ENCODE data around the gene DISP1. TPM values are rescaled to one million over a fixed set of nuclear protein-coding genes. Genes with fewer than 3 reads are reported as not detected.

The DISP1 gene
- total and polyA plus RNA-seq, 4 donors: 1.6 to 4.2 (median 2.6) TPM

DNA sequence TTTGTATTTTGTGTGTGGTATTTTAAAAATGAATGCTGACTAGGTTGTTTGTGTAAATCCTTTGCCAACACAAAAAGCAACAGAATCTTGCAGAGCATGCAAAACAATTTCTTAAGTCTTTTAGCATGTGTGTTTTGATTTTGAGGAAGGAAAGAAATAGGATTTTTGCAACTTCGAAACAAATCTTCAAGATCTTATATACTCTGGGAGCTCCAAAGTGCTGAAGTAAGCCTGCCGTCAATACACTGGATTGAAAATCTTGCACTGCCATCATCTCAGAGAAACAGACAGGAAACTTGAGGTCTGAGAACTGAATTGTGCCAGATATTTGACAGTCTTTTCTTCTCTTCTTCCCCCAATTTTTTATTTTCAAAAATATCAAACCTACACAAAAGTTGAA is 29.3 kb upstream of the DISP1 start (continued):
- TF ChIP-seq, protein P1, sequence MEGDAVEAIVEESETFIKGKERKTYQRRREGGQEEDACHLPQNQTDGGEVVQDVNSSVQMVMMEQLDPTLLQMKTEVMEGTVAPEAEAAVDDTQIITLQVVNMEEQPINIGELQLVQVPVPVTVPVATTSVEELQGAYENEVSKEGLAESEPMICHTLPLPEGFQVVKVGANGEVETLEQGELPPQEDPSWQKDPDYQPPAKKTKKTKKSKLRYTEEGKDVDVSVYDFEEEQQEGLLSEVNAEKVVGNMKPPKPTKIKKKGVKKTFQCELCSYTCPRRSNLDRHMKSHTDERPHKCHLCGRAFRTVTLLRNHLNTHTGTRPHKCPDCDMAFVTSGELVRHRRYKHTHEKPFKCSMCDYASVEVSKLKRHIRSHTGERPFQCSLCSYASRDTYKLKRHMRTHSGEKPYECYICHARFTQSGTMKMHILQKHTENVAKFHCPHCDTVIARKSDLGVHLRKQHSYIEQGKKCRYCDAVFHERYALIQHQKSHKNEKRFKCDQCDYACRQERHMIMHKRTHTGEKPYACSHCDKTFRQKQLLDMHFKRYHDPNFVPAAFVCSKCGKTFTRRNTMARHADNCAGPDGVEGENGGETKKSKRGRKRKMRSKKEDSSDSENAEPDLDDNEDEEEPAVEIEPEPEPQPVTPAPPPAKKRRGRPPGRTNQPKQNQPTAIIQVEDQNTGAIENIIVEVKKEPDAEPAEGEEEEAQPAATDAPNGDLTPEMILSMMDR (IDR thresholded peaks at IDR 0.05; ENCODE audit: low read depth, low read length, missing input control): no peak
- TF ChIP-seq YY1 (IDR thresholded peaks at IDR 0.05) (no peak), RAD21 (IDR thresholded peaks at IDR 0.05) (no peak), SP1 (IDR thresholded peaks at IDR 0.05) (no peak), TAF1 (conservative IDR thresholded peaks at IDR 0.05) (no peak), GABPA (IDR thresholded peaks at IDR 0.05 in 1 of 2, conservative IDR thresholded peaks at IDR 0.05 in 1 of 2) (no peak), HNF4G (IDR thresholded peaks at IDR 0.05) (no peak), NR2F2 (IDR thresholded peaks at IDR 0.05) (no peak), EGR1 (IDR thresholded peaks at IDR 0.05; ENCODE audit: low read depth in 2 of 2) (no peak), FOXA2 (IDR thresholded peaks at IDR 0.05) (no peak), JUND (IDR thresholded peaks at IDR 0.05) (no peak), HNF4A (conservative IDR thresholded peaks at IDR 0.05) (no peak)
- TF ChIP-seq, protein P2, sequence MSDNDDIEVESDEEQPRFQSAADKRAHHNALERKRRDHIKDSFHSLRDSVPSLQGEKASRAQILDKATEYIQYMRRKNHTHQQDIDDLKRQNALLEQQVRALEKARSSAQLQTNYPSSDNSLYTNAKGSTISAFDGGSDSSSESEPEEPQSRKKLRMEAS (IDR thresholded peaks at IDR 0.05): no peak

DNA sequence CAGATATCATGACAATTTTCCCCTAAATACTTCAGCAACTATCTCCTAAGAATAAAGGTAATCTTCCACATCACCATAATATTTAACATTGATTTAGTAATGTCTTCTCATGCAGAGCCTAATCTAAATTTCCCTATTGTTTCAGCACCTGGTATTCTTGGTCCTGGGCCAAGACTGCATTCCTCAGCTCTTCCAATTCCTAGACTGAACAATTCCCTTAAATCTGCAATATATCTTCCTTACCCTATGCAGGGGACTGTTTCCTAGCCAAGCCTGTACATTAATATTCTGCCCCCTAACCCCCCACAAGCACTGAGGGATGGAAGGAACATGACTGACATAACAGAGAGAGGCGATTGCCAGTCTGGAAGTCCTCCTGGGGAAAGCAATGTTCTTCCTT is 28.7 kb upstream of the DISP1 start:
- H3K4me3 ChIP-seq (ENCODE audit: low read depth in 1 of 3, low read length in 3 of 3): no peak overlapping the region
- TF ChIP-seq FOXA2 (IDR thresholded peaks at IDR 0.05): no peak
- no peak for TF ChIP-seq EGR1 (IDR thresholded peaks at IDR 0.05; ENCODE audit: low read depth in 2 of 2)
- TF ChIP-seq, protein P3, sequence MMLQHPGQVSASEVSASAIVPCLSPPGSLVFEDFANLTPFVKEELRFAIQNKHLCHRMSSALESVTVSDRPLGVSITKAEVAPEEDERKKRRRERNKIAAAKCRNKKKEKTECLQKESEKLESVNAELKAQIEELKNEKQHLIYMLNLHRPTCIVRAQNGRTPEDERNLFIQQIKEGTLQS (IDR thresholded peaks at IDR 0.05): no peak
- no peak for TF ChIP-seq RXRA (IDR thresholded peaks at IDR 0.05)
- TF ChIP-seq FOXA1 (IDR thresholded peaks at IDR 0.05): no peak
- no peak for TF ChIP-seq GABPA (IDR thresholded peaks at IDR 0.05 in 1 of 2, conservative IDR thresholded peaks at IDR 0.05 in 1 of 2)
- TF ChIP-seq YY1 (IDR thresholded peaks at IDR 0.05): no peak
- TF ChIP-seq HNF4A (conservative IDR thresholded peaks at IDR 0.05): no peak
- no peak for TF ChIP-seq JUND (IDR thresholded peaks at IDR 0.05)
- TF ChIP-seq NR2F2 (IDR thresholded peaks at IDR 0.05): no peak
- TF ChIP-seq, protein P4, sequence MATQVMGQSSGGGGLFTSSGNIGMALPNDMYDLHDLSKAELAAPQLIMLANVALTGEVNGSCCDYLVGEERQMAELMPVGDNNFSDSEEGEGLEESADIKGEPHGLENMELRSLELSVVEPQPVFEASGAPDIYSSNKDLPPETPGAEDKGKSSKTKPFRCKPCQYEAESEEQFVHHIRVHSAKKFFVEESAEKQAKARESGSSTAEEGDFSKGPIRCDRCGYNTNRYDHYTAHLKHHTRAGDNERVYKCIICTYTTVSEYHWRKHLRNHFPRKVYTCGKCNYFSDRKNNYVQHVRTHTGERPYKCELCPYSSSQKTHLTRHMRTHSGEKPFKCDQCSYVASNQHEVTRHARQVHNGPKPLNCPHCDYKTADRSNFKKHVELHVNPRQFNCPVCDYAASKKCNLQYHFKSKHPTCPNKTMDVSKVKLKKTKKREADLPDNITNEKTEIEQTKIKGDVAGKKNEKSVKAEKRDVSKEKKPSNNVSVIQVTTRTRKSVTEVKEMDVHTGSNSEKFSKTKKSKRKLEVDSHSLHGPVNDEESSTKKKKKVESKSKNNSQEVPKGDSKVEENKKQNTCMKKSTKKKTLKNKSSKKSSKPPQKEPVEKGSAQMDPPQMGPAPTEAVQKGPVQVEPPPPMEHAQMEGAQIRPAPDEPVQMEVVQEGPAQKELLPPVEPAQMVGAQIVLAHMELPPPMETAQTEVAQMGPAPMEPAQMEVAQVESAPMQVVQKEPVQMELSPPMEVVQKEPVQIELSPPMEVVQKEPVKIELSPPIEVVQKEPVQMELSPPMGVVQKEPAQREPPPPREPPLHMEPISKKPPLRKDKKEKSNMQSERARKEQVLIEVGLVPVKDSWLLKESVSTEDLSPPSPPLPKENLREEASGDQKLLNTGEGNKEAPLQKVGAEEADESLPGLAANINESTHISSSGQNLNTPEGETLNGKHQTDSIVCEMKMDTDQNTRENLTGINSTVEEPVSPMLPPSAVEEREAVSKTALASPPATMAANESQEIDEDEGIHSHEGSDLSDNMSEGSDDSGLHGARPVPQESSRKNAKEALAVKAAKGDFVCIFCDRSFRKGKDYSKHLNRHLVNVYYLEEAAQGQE (IDR thresholded peaks at IDR 0.05): no peak
- no peak for TF ChIP-seq SP1 (IDR thresholded peaks at IDR 0.05)
- TF ChIP-seq, protein P2 (IDR thresholded peaks at IDR 0.05): no peak
- no peak for TF ChIP-seq HNF4G (IDR thresholded peaks at IDR 0.05)
- TF ChIP-seq, protein P5, sequence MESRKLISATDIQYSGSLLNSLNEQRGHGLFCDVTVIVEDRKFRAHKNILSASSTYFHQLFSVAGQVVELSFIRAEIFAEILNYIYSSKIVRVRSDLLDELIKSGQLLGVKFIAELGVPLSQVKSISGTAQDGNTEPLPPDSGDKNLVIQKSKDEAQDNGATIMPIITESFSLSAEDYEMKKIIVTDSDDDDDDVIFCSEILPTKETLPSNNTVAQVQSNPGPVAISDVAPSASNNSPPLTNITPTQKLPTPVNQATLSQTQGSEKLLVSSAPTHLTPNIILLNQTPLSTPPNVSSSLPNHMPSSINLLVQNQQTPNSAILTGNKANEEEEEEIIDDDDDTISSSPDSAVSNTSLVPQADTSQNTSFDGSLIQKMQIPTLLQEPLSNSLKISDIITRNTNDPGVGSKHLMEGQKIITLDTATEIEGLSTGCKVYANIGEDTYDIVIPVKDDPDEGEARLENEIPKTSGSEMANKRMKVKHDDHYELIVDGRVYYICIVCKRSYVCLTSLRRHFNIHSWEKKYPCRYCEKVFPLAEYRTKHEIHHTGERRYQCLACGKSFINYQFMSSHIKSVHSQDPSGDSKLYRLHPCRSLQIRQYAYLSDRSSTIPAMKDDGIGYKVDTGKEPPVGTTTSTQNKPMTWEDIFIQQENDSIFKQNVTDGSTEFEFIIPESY (IDR thresholded peaks at IDR 0.05): no peak
- no peak for TF ChIP-seq RAD21 (IDR thresholded peaks at IDR 0.05)
- TF ChIP-seq TAF1 (conservative IDR thresholded peaks at IDR 0.05): no peak
- H3K36me3 ChIP-seq (ENCODE audit: control insufficient read depth in 4 of 4, insufficient read depth in 3 of 4, low read depth in 1 of 4, low read length in 3 of 4): no peaks in the 10 kb centered on the region
- WGBS: 83% methylated on average over 1 of the region's 1 CpG
- H3K9ac ChIP-seq (ENCODE audit: low read depth in 1 of 2, low read length in 2 of 2): no peak overlapping the region
- no peaks in the 10 kb centered on the region for H3K4me1 ChIP-seq (ENCODE audit: control insufficient read depth in 4 of 4, insufficient read depth in 4 of 4, low read length in 3 of 4)
- H3K27ac ChIP-seq (ENCODE audit: low read depth in 1 of 2, low read length in 2 of 2): no peak overlapping the region
- H3K9me3 ChIP-seq (ENCODE audit: control insufficient read depth in 4 of 4, low read length in 3 of 4): no peaks in the 10 kb centered on the region
- no peak for DNase-seq (ENCODE audit: low spot score)
- H3K27me3 ChIP-seq (ENCODE audit: control insufficient read depth in 4 of 4, insufficient read depth in 4 of 4, low read length in 3 of 4): no peaks in the 10 kb centered on the region
